Ammon's horn (tissue), 1 donor: Measurements from ENCODE around the gene KBTBD6.
"Not testable (repeated sequence)": the region's sequence is repeated elsewhere in the genome, so short reads cannot be mapped to it uniquely, and the experiment has no call there.

Experiments
- DNase-seq: peaks from one replicate; pipeline ENCODE4 v3.0.0-alpha.2; 2016; ENCODE audit warnings: low spot score

KBTBD6 gene

DNA sequence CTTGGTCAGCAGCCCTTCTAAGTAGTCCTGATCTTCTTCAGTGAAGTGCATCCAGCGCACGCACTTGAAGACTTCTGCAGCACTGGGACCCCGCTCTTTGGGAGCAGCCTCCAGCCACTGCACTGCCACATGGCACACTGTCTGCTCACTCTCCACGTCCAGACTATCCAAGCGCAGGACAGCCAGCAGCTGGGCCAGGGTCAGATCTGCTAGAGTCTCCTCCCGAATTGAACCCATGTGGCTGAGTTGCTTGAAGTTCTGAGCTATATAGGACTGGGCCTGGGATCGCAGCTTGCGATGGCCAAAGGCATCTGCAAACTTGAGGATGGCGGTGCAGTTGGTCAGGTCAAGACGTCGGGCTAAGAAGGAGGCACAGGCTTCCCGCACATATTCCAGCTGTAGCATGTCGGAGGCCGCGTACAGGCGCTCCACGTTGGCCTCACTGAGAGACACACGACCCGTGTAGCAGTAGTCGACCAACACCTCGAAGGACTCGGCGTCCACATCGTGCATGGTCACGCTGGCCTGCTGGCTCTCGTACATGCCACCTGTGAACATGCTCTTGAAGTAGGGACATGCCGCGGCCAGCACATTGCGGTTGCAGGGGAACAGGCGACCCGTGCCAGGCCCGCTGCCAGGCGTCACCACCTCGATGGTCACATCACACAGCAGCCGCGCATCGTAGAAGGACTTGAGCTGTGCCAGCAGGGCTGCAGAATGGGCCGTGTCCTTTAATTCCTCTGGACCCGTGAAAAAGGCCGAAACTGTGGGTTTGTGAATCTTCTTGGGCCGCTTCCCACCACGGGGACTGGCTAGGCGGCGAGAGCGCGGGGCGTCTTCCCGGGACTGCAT, 716 bp downstream of the KBTBD6 start:
- not testable (repeated sequence) for DNase-seq

- DNase-seq = not testable (repeated sequence)
These were observed 1.4 kb downstream of the KBTBD6 start for GRCh38 chr13:41131189-41131588.

DNA sequence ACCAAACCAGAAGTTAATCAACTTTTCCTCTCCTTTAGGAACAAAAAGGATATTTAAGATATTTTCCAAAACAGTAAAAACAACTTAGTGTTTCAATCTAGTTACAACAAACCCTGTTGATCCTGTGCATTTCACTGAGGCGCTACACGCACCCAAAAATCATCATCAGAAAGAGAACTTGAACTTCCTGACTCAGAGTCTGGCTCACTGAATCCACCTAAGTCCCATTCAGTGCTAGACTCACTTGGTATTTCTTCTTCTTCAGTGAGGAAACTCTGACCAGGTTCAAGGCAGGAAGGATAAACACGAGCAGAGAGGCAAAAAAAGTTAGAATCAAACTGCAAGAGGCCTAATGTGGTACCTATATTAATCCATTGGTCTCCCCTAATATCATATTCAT, 2.2 kb downstream of the KBTBD6 start:
- no peak for DNase-seq

- no peak for DNase-seq
These were observed 4.9 kb downstream of the KBTBD6 start for GRCh38 chr13:41127701-41128100.

DNA sequence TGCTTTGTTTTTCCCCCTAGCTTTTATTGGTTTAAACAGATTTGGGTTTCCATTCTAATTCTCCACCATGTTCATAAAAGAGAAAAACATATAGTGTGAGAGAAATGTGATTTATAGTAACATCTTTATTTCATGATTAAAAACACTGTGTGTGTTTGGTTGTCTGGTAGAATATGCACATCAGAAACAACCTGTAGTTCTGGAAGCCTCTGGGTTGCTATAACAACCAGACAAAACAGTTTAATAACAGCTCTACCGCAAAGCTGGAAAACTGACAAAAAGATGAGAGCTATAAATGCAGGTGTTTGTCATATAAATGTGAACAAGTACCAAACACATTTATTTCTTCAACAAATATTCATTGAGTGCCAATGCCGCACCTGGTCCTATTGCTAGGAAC, 9.8 kb downstream of the KBTBD6 start:
- DNase-seq = no peak

- DNase-seq = no peak
These were observed 14.7 kb downstream of the KBTBD6 start for GRCh38 chr13:41117869-41118268.

- DNase-seq = no peak
These were observed 21.1 kb downstream of the KBTBD6 start for GRCh38 chr13:41111454-41111853.

DNA sequence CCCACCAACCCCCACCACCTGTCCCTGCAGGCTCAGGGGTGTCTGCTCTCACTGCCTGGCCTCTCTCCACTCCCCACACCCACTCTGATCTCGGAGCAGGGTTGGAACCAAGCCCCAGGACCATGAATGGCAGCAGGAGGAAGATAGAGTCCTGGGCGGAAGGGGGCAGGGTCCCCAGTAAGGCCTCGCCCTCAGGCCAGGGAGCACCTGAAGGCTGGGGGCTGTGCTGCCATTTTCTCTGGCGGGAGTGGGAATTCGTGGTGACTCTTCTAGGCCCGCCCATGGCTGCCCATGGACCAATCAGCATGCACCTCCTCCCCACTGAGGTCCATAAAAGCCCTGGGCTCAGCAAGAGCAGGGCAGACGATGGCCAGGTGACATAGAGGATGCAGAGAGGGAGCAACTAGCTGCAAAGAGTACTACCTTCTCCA, 25.0 kb downstream of the KBTBD6 start:
- no peak for DNase-seq

DNA sequence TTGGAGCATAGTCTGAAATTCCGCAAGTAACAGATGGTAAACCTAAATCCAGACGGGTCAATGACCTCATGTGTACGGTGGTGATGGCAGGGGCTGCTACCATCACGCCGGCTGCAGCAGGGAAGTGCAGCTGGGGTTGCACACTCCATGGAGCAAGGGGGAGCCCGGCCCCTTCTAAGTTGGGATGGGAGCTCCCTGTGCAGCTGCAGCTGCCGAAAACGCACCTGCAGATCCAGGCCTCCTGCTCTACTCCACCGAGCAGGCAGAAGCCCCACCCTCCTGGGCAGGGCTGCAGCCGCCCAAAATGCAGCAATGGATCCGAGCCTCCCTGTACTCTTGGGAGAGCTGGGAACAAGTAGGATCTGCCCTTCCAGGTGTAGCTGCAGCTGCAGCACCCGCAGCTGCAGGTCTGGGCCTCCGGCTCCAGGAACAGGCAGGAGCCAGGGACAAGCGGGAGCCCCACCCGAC, 25.5 kb downstream of the KBTBD6 start:
- no peak for DNase-seq

- no peak for DNase-seq
These were observed 32.6 kb downstream of the KBTBD6 start for GRCh38 chr13:41099986-41100385.

DNA sequence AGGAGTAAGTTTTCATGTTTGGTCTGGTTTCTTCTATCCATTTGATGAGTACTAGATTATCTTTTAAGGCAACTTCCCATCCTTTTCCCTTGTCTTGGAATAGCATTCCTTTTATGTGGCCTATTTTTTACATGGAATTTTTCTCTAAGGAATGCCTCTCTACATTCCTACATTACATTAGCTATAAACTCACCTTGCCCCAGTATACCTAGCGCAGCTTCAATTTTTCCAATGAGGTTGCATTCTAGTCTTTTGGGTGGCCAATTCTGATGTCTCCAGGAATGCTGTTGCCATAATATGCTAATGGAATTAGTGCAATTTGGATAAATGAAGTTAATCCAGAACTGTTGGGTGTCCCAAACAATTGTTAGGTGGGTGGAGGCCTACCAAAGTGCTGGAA, 33.8 kb downstream of the KBTBD6 start:
- no peak for DNase-seq

GRCh38 chr13:41095681-41096080, 36.9 kb downstream of the KBTBD6 start:
- not testable (repeated sequence) for DNase-seq

- no peak for DNase-seq
These were observed 46.5 kb downstream of the KBTBD6 start for GRCh38 chr13:41085961-41086585.

DNA sequence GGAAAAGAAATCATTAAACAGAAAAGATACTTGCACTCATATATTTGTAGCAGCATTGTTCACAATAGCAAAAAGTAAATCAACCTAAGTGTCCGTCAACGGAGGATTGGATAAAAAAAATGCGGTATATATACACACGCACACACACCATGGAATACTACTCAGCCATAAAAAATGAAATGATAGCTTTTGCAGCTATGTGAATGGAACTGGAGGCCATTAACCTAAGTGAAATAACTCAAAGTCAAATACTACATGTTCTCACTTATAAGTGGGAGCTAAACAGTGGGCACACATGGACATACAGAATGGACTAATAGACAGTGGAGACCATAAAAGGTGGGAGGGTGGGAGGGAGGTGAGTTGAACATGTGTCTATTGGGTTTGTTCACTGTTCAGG, 52.9 kb downstream of the KBTBD6 start:
- no peak for DNase-seq
